SK-N-SH (cell line): Measurements from ENCODE around the gene PFKFB2. TPM values are rescaled to one million over a fixed set of nuclear protein-coding genes. Genes with fewer than 3 reads are reported as not detected.
A peak's percentile ranks its signal among the peaks of the same experiment; 100 is the strongest.

Experiments used
- CTCF ChIA-PET: fragments of 300-600, 350-600 bp; formaldehyde crosslinking; extraction: SDS; loops from one replicate; lab custom pipeline; 2021; lab: Yijun Ruan, JAX
- POLR2A ChIA-PET: fragments of 350-600 bp; sonication (Branson Sonifier 250); formaldehyde crosslinking; extraction: SDS; loops from one replicate; lab custom pipeline; 2020; ENCODE audit warnings: antibody characterized with exemption, inconsistent platforms; lab: Yijun Ruan, JAX
- DNase-seq: peaks from one replicate; pipeline ENCODE4 v3.0.0; 2012
- H2AFZ ChIP-seq: fragments of 200-600 bp; sonication (generic); 2 replicates; pipeline ENCODE4 v1.8.1; 2016; ENCODE audit warnings: antibody characterized with exemption, mild to moderate bottlenecking, low read depth
- H3F3A ChIP-seq: fragments of 200-600 bp; sonication (generic); replicated peaks from 2 replicates; pipeline ENCODE3; 2016; ENCODE audit warnings: antibody characterized with exemption, mild to moderate bottlenecking; ENCODE audit not compliant: insufficient read depth
- H3K27ac ChIP-seq, 2 experiments: fragments of 200-500 bp in 1 of 2; fragments of 200-600 bp in 1 of 2; sonication (Bioruptor generic) in 1 of 2; sonication (generic), shearing (Covaris generic) in 1 of 2; 2 replicates each; pipeline versions ENCODE4 v1.5.1 to v1.6.1; 2014 to 2016; ENCODE audit warnings: low read depth in 2 of 2, inconsistent platforms in 1 of 2, low read length in 1 of 2, mild to moderate bottlenecking in 1 of 2, mixed read lengths in 1 of 2
- H3K27me3 ChIP-seq: fragments of 200-600 bp; sonication (generic), shearing (Covaris generic); 2 replicates; pipeline ENCODE4 v1.6.1; 2016; ENCODE audit warnings: mixed run types; ENCODE audit not compliant: insufficient read depth
- H3K36me3 ChIP-seq, 2 experiments: fragments of 200-500 bp in 1 of 2; fragments of 200-600 bp in 1 of 2; sonication (Bioruptor generic) in 1 of 2; sonication (generic) in 1 of 2; replicated peaks in 1 of 2; 2 replicates each; pipeline versions ENCODE3 to v1.5.1; 2014 to 2016; ENCODE audit warnings: low read length in 1 of 2, mild to moderate bottlenecking in 1 of 2; ENCODE audit not compliant: insufficient read depth in 2 of 2, control insufficient read depth in 1 of 2
- H3K4me1 ChIP-seq, 2 experiments: fragments of 200-500 bp in 1 of 2; fragments of 200-600 bp in 1 of 2; sonication (Bioruptor generic) in 1 of 2; sonication (generic), shearing (Covaris generic) in 1 of 2; 2 replicates each; pipeline versions ENCODE4 v1.5.1 to v1.6.1; 2014 to 2016; ENCODE audit warnings: low read depth in 1 of 2, low read length in 1 of 2, mixed run types in 1 of 2; ENCODE audit not compliant: insufficient read depth in 2 of 2, control insufficient read depth in 1 of 2
- H3K4me2 ChIP-seq: fragments of 200-600 bp; sonication (generic), shearing (Covaris generic); 2 replicates; pipeline ENCODE4 v1.6.1; 2017; ENCODE audit warnings: mixed run types
- H3K4me3 ChIP-seq, 2 experiments: fragments of 200-500 bp in 1 of 2; fragments of 200-600 bp in 1 of 2; sonication (Bioruptor generic) in 1 of 2; sonication (generic), shearing (Covaris generic) in 1 of 2; 2 replicates each; pipeline versions ENCODE4 v1.5.1 to v1.8.1; 2014 to 2016; ENCODE audit warnings: low read depth in 2 of 2, inconsistent platforms in 1 of 2, low read length in 1 of 2, mild to moderate bottlenecking in 1 of 2, mixed read lengths in 1 of 2, moderate library complexity in 1 of 2
- H3K79me2 ChIP-seq: fragments of 200-600 bp; sonication (generic); 2 replicates; pipeline ENCODE4 v1.8.1; 2017; ENCODE audit warnings: mild to moderate bottlenecking; ENCODE audit not compliant: insufficient read depth
- H3K9ac ChIP-seq: fragments of 200-600 bp; sonication (generic); 2 replicates; pipeline ENCODE4 v1.6.1; 2017; ENCODE audit warnings: mixed run types
- H3K9me2 ChIP-seq: fragments of 200-600 bp; sonication (generic); 2 replicates; pipeline ENCODE4 v1.6.1; 2017; ENCODE audit warnings: mixed run types
- H3K9me3 ChIP-seq: fragments of 200-600 bp; sonication (generic); 2 replicates; pipeline ENCODE4 v1.6.1; 2017; ENCODE audit warnings: mixed run types, mild to moderate bottlenecking, moderate library complexity
- H4K20me1 ChIP-seq: fragments of 200-600 bp; sonication (generic); 2 replicates; pipeline ENCODE4 v1.6.1; 2017; ENCODE audit warnings: mild to moderate bottlenecking, mixed run types; ENCODE audit not compliant: insufficient read depth
- CHD2 ChIP-seq: fragments of 150-350 bp; IDR thresholded peaks from 2 replicates; pipeline ENCODE4 v1.6.1; 2018; ENCODE audit warnings: low read length; ENCODE audit not compliant: partially characterized antibody
- EP300 ChIP-seq, 2 experiments: IDR thresholded peaks; 2 replicates each; pipeline versions ENCODE4 v1.4.0 to v1.6.1; 2012; ENCODE audit warnings: borderline replicate concordance in 1 of 2, low read depth in 1 of 2, low read length in 1 of 2
- FOXJ3 ChIP-seq: sonication (generic); formaldehyde crosslinking; IDR thresholded peaks from 2 replicates; pipeline ENCODE4 v1.5.1; 2020; ENCODE audit warnings: mild to moderate bottlenecking, missing genetic modification reagents
- FOXM1 ChIP-seq: IDR thresholded peaks from 2 replicates; pipeline ENCODE4 v1.4.0; 2012; ENCODE audit warnings: low read depth, mild to moderate bottlenecking
- GATA2 ChIP-seq: sonication (generic); formaldehyde crosslinking; IDR thresholded peaks from 2 replicates; pipeline ENCODE4 v1.5.0; 2020; ENCODE audit warnings: mild to moderate bottlenecking, missing genetic modification reagents
- JUND ChIP-seq: IDR thresholded peaks from 2 replicates; pipeline ENCODE4 v1.4.0; 2012
- MAX ChIP-seq: IDR thresholded peaks from 2 replicates; pipeline ENCODE4 v1.4.0; 2012; ENCODE audit warnings: low read depth
- MEF2A ChIP-seq: IDR thresholded peaks from 2 replicates; pipeline ENCODE4 v1.4.0; 2012; ENCODE audit warnings: low read depth, borderline replicate concordance
- MXI1 ChIP-seq: IDR thresholded peaks from 2 replicates; pipeline ENCODE4 v1.6.1; 2012; ENCODE audit warnings: mild to moderate bottlenecking, low read depth, low read length, improper control_type of control experiment
- NFIC ChIP-seq: IDR thresholded peaks from 2 replicates; pipeline ENCODE4 v1.4.0; 2012; ENCODE audit warnings: borderline replicate concordance
- POLR2AphosphoS5 ChIP-seq: IDR thresholded peaks from 2 replicates; pipeline ENCODE4 v1.6.1; 2012; ENCODE audit warnings: low read depth, low read length
- TAF1 ChIP-seq: IDR thresholded peaks from 2 replicates; pipeline ENCODE4 v1.6.1; 2012; ENCODE audit warnings: low read depth, mild to moderate bottlenecking, low read length, moderate library complexity, borderline replicate concordance
- TCF12 ChIP-seq: IDR thresholded peaks from 2 replicates; pipeline ENCODE4 v1.4.0; 2012
- TEAD4 ChIP-seq: IDR thresholded peaks from 2 replicates; pipeline ENCODE4 v1.4.0; 2012; ENCODE audit warnings: mild to moderate bottlenecking, borderline replicate concordance; ENCODE audit not compliant: insufficient read depth
- USF1 ChIP-seq: IDR thresholded peaks from 2 replicates; pipeline ENCODE4 v1.4.0; 2012; ENCODE audit warnings: low read depth, borderline replicate concordance
- YY1 ChIP-seq: IDR thresholded peaks from 2 replicates; pipeline ENCODE4 v1.4.0; 2012; ENCODE audit warnings: low read depth, mild to moderate bottlenecking
- ZBTB33 ChIP-seq: IDR thresholded peaks from 2 replicates; pipeline ENCODE4 v1.4.0; 2012; ENCODE audit warnings: low read depth, borderline replicate concordance
- WGBS: methylation state at CpG from one replicate; pipeline ENCODE4 v1.1.6; 2017; ENCODE audit warnings: low lambda C conversion rate; 5-methylcytosine and 5-hydroxymethylcytosine counted together
- polyA plus RNA-seq, 3 experiments: library from polyadenylated mRNA; depleted of rRNA; stranded (reverse); fragments of >200 nt; gene quantifications; 2 replicates each; pipeline ENCODE4 v1.2.3, GENCODE V29; 2012

Gene PFKFB2
- polyA plus RNA-seq, 1 of the 3 experiments (the other 2 are of a cell fraction) = 1.8 TPM

- no peak for TF ChIP-seq USF1
- TF ChIP-seq TEAD4 = peak; percentile 97
- no peak for TF ChIP-seq GATA2 (CRISPR knock-in tag)
- no peak for TF ChIP-seq YY1
- peak; percentile 97 for TF ChIP-seq TCF12
- peak; percentile 29 to 87; a peak in 1 of 4 replicates for TF ChIP-seq EP300 (IDR thresholded peaks at IDR 0.05; ENCODE audit: borderline replicate concordance in 1 of 2, low read depth in 1 of 2, low read length in 1 of 2)
- peak; percentile 64; the same call in 1 of the 2 replicates for TF ChIP-seq POLR2AphosphoS5
- TF ChIP-seq FOXM1 = no peak
- no peak for TF ChIP-seq CHD2
- TF ChIP-seq JUND = peak; percentile 69
- no peak for TF ChIP-seq FOXJ3 (CRISPR knock-in tag)
- no peak for TF ChIP-seq MXI1
- TF ChIP-seq TAF1 = no peak; the same call in 1 of the 2 replicates
- no peak for TF ChIP-seq MEF2A
- TF ChIP-seq, all 33 proteins: peak for 12
These were observed 45.6 kb upstream of the PFKFB2 start (continued) for GRCh38 chr1:207007352-207008033.

- DNase-seq = no peak
- ChIA-PET CTCF (interaction anchor here (1.3 to 1.6 kb wide), 2 partner anchors 41 to 270 kb away, joined by 3 read pairs; no protein-coding TSS in a partner anchor), POLR2A (no interaction called here)
- H3F3A ChIP-seq = no peaks in the 10 kb centered on the region
- H3K79me2 ChIP-seq = no peaks in the 10 kb centered on the region
- H3K4me2 ChIP-seq = no peak overlapping the region
- no peak overlapping the region for H2AFZ ChIP-seq
- peaks cover 6 to 10% of the 10 kb centered on the region in 2 experiments; a peak in 2 of 4 replicates for H3K4me1 ChIP-seq
- H3K27ac ChIP-seq = no peak overlapping the region
- H3K27me3 ChIP-seq = no peaks in the 10 kb centered on the region
- TF ChIP-seq MAX (no peak), ZBTB33 (no peak), NFIC (no peak), YY1 (no peak)
- H3K9me3 ChIP-seq = no peaks in the 10 kb centered on the region
- no peak overlapping the region for H3K9ac ChIP-seq
- 64% methylated on average over 10 of the region's 10 CpGs for WGBS
- no peaks in the 10 kb centered on the region for H4K20me1 ChIP-seq
- H3K4me3 ChIP-seq = no peak overlapping the region
- no peaks in the 10 kb centered on the region for H3K9me2 ChIP-seq
- no peaks in the 10 kb centered on the region for H3K36me3 ChIP-seq
These were observed 43.8 kb upstream of the PFKFB2 start for GRCh38 chr1:207009182-207009850.
